IMR-90 (cell line): ENCODE results near the gene AP3M1. TPM values are rescaled to one million over a fixed set of nuclear protein-coding genes. Genes with fewer than 3 reads are reported as not detected.

ENCODE experiments used
- ATAC-seq: fragments of 200-7000 bp; cut with Tn5 transposase; 2 replicates; pipeline ENCODE4 v1.9.1; 2020; ENCODE audit warnings: low read depth, mild to moderate bottlenecking, moderate library complexity
- BruUV-seq: library from RNA; stranded (reverse); fragments of 400-500 nt; replicated peaks from 2 replicates; lab custom pipeline; 2021; lab: Mats Ljungman, UMichigan
- CTCF ChIA-PET: fragments of 300-600 bp; formaldehyde crosslinking; extraction: SDS; loops from one replicate; lab custom pipeline; 2021; ENCODE audit warnings: antibody characterized with exemption; lab: Yijun Ruan, JAX
- POLR2A ChIA-PET: fragments of 300-600 bp; sonication (Branson Sonifier 250); formaldehyde crosslinking; loops from one replicate; lab custom pipeline; 2022; ENCODE audit warnings: antibody characterized with exemption; ENCODE audit not compliant: unreplicated experiment; lab: Charles Lee
- DNase-seq: peaks from one replicate; pipeline ENCODE4 v3.0.0; 2013
- H2AFZ ChIP-seq: replicated peaks from 2 replicates; pipeline ENCODE3; 2013; ENCODE audit warnings: low read length, mild to moderate bottlenecking; ENCODE audit not compliant: poor library complexity
- H2AK5ac ChIP-seq: 2 replicates; pipeline ENCODE4 v1.6.1; 2013; ENCODE audit warnings: low read depth, low read length, inconsistent platforms
- H2AK9ac ChIP-seq: replicated peaks from 2 replicates; pipeline ENCODE3; 2013; ENCODE audit warnings: mild to moderate bottlenecking, low read depth, low read length, moderate library complexity; ENCODE audit not compliant: poor library complexity
- H2BK120ac ChIP-seq: 2 replicates; pipeline ENCODE4 v1.6.1; 2013; ENCODE audit warnings: low read depth, low read length, inconsistent platforms
- H2BK15ac ChIP-seq: 3 replicates; pipeline ENCODE4 v1.6.1; 2013; ENCODE audit warnings: low read depth, low read length, inconsistent platforms
- H2BK20ac ChIP-seq: 2 replicates; pipeline ENCODE4 v1.6.1; 2013; ENCODE audit warnings: low read depth, mild to moderate bottlenecking, inconsistent platforms, low read length, moderate library complexity
- H2BK5ac ChIP-seq: 2 replicates; pipeline ENCODE4 v1.6.1; 2013; ENCODE audit warnings: mild to moderate bottlenecking, low read depth, low read length, inconsistent platforms; ENCODE audit not compliant: poor library complexity, severe bottlenecking
- H3K14ac ChIP-seq: replicated peaks from 2 replicates; pipeline ENCODE4 v1.6.1; 2013; ENCODE audit warnings: low read depth, low read length, inconsistent platforms
- H3K18ac ChIP-seq: 2 replicates; pipeline ENCODE4 v1.6.1; 2013; ENCODE audit warnings: low read depth, low read length, control low read depth
- H3K23ac ChIP-seq: 2 replicates; pipeline ENCODE4 v1.6.1; 2013; ENCODE audit warnings: low read depth, low read length, inconsistent platforms
- H3K27ac ChIP-seq: 2 replicates; pipeline ENCODE4 v1.5.1; 2013; ENCODE audit warnings: mild to moderate bottlenecking, control low read depth, low read length; ENCODE audit not compliant: insufficient read depth
- H3K27me3 ChIP-seq: 2 replicates; pipeline ENCODE4 v1.6.1; 2013; ENCODE audit warnings: low read length; ENCODE audit not compliant: control insufficient read depth, insufficient read depth
- H3K36me3 ChIP-seq: 2 replicates; pipeline ENCODE4 v1.6.1; 2013; ENCODE audit warnings: low read length, mixed read lengths; ENCODE audit not compliant: control insufficient read depth, insufficient read depth
- H3K4ac ChIP-seq: 2 replicates; pipeline ENCODE4 v1.6.1; 2013; ENCODE audit warnings: low read depth, low read length, inconsistent platforms
- H3K4me1 ChIP-seq: 2 replicates; pipeline ENCODE4 v1.6.1; 2013; ENCODE audit warnings: low read length, mixed read lengths; ENCODE audit not compliant: control insufficient read depth, insufficient read depth
- H3K4me2 ChIP-seq: 2 replicates; pipeline ENCODE4 v1.6.1; 2013; ENCODE audit warnings: low read depth, mild to moderate bottlenecking, control low read depth, low read length, moderate library complexity
- H3K4me3 ChIP-seq: 2 replicates; pipeline ENCODE4 v1.5.1; 2013; ENCODE audit warnings: low read depth, mild to moderate bottlenecking, control low read depth, low read length, moderate library complexity; ENCODE audit not compliant: insufficient read depth
- H3K56ac ChIP-seq: 2 replicates; pipeline ENCODE4 v1.6.1; 2013; ENCODE audit warnings: low read length, inconsistent platforms; ENCODE audit not compliant: insufficient read depth; ENCODE audit errors: extremely low read depth
- H3K79me1 ChIP-seq, 2 experiments: 2 replicates each; pipeline ENCODE4 v1.6.1; 2013; ENCODE audit warnings: low read length in 2 of 2, inconsistent platforms in 1 of 2, low read depth in 1 of 2
- H3K9ac ChIP-seq: 2 replicates; pipeline ENCODE4 v1.6.1; 2013; ENCODE audit warnings: low read depth, low read length, control low read depth
- H3K9me1 ChIP-seq: 2 replicates; pipeline ENCODE4 v1.6.1; 2013; ENCODE audit warnings: low read length, inconsistent platforms; ENCODE audit not compliant: insufficient read depth
- H3K9me3 ChIP-seq: 2 replicates; pipeline ENCODE4 v1.6.1; 2013; ENCODE audit warnings: low read length; ENCODE audit not compliant: control insufficient read depth, insufficient read depth
- H4K20me1 ChIP-seq: 2 replicates; pipeline ENCODE4 v1.6.1; 2013; ENCODE audit warnings: low read length, inconsistent platforms; ENCODE audit not compliant: insufficient read depth
- H4K5ac ChIP-seq: 2 replicates; pipeline ENCODE4 v1.6.1; 2013; ENCODE audit warnings: mild to moderate bottlenecking, low read depth, low read length, control low read depth
- H4K8ac ChIP-seq, 2 experiments: 2 replicates each; pipeline ENCODE4 v1.6.1; 2013; ENCODE audit warnings: low read depth in 2 of 2, low read length in 2 of 2, control low read depth in 1 of 2, inconsistent platforms in 1 of 2
- H4K91ac ChIP-seq: 2 replicates; pipeline ENCODE4 v1.6.1; 2013; ENCODE audit warnings: low read depth, low read length, inconsistent platforms; ENCODE audit not compliant: insufficient read depth
- FOS ChIP-seq: fragments of 150-350 bp; IDR thresholded peaks from 2 replicates; pipeline ENCODE4 v1.6.1; 2016; ENCODE audit warnings: low read depth, low read length
- RAD21 ChIP-seq: IDR thresholded peaks from 2 replicates; pipeline ENCODE4 v1.6.1; 2012; ENCODE audit warnings: low read length, improper control_type of control experiment
- SMC3 ChIP-seq: fragments of 150-350 bp; IDR thresholded peaks from 2 replicates; pipeline ENCODE4 v1.6.1; 2016; ENCODE audit warnings: low read depth, mild to moderate bottlenecking, antibody characterized with exemption, low read length, moderate library complexity
- WGBS, 2 experiments: methylation state at CpG; one replicate each; pipeline versions ENCODE4 v1.1.5 to v1.1.7; 2013; ENCODE audit warnings: missing lambda C conversion rate in 2 of 2; ENCODE audit not compliant: insufficient read length in 1 of 2; ENCODE audit errors: extremely low coverage in 2 of 2; 5-methylcytosine and 5-hydroxymethylcytosine counted together
- dilution Hi-C: fragments of 300-500 bp; cut with HindIII; formaldehyde crosslinking; loops from one replicate; pipeline ENCODE4 v1.14.3; 2018; ENCODE audit warnings: low sequenced_read_pairs; ENCODE audit not compliant: unreplicated experiment
- in situ Hi-C: fragments of 300-500 bp; cut with MboI; formaldehyde crosslinking; loops from 3 replicates; pipeline ENCODE4 v1.14.3; 2019; ENCODE audit warnings: low sequenced_read_pairs, inconsistent platforms, mixed read lengths
- intact Hi-C: fragments of 100-400 bp; cut with micrococcal nuclease; formaldehyde crosslinking; loops from 2 replicates; pipeline ENCODE4 v1.10.0; 2022
- polyA plus RNA-seq, 3 experiments: library from polyadenylated mRNA; depleted of rRNA; stranded (reverse); fragments of >200 nt; gene quantifications; 2 replicates each; pipeline ENCODE4 v1.2.3, GENCODE V29; 2012; ENCODE audit warnings: low replicate concordance in 1 of 3
- total RNA-seq: library from RNA; depleted of rRNA; stranded (reverse); fragments of >200 nt; gene quantifications from 2 replicates; pipeline ENCODE4 v1.2.3, GENCODE V29; 2012
- TF ChIP-seq, protein P1 (sequence below): conservative IDR thresholded peaks from 2 replicates; pipeline ENCODE4 v1.5.1; 2012; ENCODE audit warnings: mild to moderate bottlenecking, low read depth, low read length, improper control_type of control experiment

AP3M1 gene
- total and polyA plus RNA-seq, 2 of the 4 experiments (the other 2 are of a cell fraction): 26.6 to 46.4 TPM

DNA sequence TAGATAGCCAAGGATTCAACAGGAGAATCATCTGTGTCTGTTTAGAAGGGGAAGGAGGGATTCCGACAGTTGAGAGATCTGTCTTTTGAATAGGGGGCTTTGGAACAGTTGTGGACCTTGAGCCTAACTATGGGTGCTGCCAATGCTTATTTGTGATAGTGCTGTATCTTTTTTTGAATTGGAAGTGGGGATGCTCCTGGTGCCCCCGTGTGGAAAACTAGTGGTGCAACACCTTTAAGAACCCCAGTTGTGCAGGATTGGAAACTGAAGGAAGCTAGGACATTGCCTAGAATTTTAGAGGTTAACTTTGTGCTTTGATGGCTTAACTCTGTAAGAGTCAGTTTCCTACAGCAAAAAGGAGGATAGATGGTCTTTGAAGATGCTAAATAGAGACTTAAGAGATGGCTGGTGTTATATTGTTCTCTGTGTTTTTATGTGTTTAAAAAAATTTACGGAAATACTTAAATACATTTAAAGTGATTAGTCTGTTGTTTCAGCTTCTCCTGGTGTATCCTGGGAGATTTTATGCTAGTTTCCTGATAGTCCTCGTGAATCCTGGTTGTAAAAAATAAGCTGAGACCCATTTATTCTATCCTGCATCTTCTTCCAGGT, 69.3 kb downstream of the AP3M1 start:
- Histone ChIP-seq H3K9me3 (no peaks in the 10 kb centered on the region), H2BK20ac (peak overlapping the region; percentile 66; the same call in 1 of the 2 replicates), H3K23ac (0 out of 2 replicates have a peak overlapping the region, but pooled peaks have one; percentile 76), H3K56ac (no peak overlapping the region), H3K9ac (no peak overlapping the region), H4K91ac (no peak overlapping the region), H2AK9ac (no peak overlapping the region), H4K20me1 (peaks cover 54% of the 10 kb centered on the region), H2BK5ac (peak overlapping the region; percentile 68), H3K4me3 (no peak overlapping the region), H3K4ac (peak overlapping the region; percentile 55; the same call in 1 of the 2 replicates), H3K27me3 (no peaks in the 10 kb centered on the region), H3K27ac (no peak overlapping the region), H3K79me1 (peaks cover 29 to 65% of the 10 kb centered on the region in 2 experiments), H3K36me3 (peaks cover 37% of the 10 kb centered on the region), H3K14ac (no peak overlapping the region), H2AK5ac (0 out of 2 replicates have a peak overlapping the region, but pooled peaks have one; percentile 26), H3K9me1 (peaks cover 4% of the 10 kb centered on the region; the same call in 1 of the 2 replicates), H3K4me2 (no peak overlapping the region), H4K5ac (no peak overlapping the region), H2BK120ac (no peak overlapping the region), H4K8ac (peak overlapping the region in 1 of 2 experiments; percentile 51; a peak in 1 of 4 replicates), H2BK15ac (peak overlapping the region; percentile 57; the same call in 1 of the 3 replicates), H2AFZ (no peak overlapping the region), H3K4me1 (peaks cover 7% of the 10 kb centered on the region), H3K18ac (no peak overlapping the region)
- BruUV-seq: no TSS peak
- dilution Hi-C loops (no loop called here), intact Hi-C loops (loop anchor here (1.0 to 5.0 kb wide), 4 partner anchors 82 to 195 kb away; partner anchors contain the start of gene VCL), in situ Hi-C loops (loop anchor here (5.0 kb wide), 1 partner anchor 194 kb away; no protein-coding TSS in a partner anchor)
- DNase-seq (peak; percentile 57), ATAC-seq (peak; percentile 63)
- ChIA-PET CTCF (interaction anchor here (0.6 to 2.1 kb wide), 10 partner anchors 10 to 597 kb away, joined by 3 to 10 read pairs (median 3); no protein-coding TSS in a partner anchor), POLR2A (no interaction called here)
- WGBS, 2 experiments: 50% methylated on average over 2 of the region's 4 CpGs; no CpG with 5 or more reads in 1 of the 2 experiments
- TF ChIP-seq RAD21 (peak; percentile 75), FOS (no peak), SMC3 (peak; percentile 69)
- TF ChIP-seq, protein P1, sequence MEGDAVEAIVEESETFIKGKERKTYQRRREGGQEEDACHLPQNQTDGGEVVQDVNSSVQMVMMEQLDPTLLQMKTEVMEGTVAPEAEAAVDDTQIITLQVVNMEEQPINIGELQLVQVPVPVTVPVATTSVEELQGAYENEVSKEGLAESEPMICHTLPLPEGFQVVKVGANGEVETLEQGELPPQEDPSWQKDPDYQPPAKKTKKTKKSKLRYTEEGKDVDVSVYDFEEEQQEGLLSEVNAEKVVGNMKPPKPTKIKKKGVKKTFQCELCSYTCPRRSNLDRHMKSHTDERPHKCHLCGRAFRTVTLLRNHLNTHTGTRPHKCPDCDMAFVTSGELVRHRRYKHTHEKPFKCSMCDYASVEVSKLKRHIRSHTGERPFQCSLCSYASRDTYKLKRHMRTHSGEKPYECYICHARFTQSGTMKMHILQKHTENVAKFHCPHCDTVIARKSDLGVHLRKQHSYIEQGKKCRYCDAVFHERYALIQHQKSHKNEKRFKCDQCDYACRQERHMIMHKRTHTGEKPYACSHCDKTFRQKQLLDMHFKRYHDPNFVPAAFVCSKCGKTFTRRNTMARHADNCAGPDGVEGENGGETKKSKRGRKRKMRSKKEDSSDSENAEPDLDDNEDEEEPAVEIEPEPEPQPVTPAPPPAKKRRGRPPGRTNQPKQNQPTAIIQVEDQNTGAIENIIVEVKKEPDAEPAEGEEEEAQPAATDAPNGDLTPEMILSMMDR: peak; percentile 69
